Measurements from ENCODE around the gene MED9. TPM values are rescaled to one million over a fixed set of nuclear protein-coding genes. Genes with fewer than 3 reads are reported as not detected.

Gene MED9
- total RNA-seq, 1 donor from 2014 or later, result 8.3 TPM

DNA sequence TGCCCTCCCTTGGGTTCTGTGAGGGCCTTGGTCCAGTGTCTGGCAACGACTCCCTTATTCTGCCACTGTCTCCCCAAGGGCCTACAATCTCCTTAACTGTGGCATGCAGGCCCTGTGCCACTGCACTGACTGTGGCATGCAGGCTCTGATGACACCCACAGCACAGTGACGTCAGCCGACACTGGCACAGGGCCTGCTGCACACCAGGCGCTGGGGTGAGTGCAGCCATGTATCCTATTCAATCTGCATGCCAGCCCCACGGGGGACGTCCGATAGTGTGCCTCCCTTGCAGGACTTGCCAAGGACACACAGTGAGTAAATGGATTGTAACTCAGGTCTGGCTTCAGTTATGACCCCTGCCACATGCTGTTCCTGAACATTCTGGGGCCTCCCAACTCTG lies 59.2 kb downstream of the MED9 start:
- peak in 1 of 2 donors; percentile 44 for DNase-seq (ENCODE audit: low read depth in 2 of 2)

DNA sequence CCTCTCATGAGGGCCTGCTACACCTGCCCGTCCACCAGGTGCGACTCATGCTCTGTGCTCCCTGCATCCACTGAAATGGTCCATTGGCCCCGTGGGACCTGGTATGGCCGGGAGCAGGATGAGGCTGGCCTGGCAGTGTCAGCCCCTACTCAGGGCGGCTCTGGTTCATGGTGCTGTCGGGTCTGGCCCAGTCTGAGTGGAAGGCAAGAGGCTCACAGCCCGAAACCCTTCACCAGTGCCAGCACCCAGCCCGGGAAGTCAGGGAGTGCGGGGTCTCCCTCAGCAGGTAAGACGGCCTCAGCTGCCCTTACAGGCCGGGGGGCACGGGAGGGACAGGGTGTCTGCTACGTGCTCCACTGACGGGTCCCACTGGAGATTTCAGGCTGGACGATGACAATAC lies 59.9 kb downstream of the MED9 start:
- no peak for DNase-seq (ENCODE audit: low read depth in 2 of 2)

DNA sequence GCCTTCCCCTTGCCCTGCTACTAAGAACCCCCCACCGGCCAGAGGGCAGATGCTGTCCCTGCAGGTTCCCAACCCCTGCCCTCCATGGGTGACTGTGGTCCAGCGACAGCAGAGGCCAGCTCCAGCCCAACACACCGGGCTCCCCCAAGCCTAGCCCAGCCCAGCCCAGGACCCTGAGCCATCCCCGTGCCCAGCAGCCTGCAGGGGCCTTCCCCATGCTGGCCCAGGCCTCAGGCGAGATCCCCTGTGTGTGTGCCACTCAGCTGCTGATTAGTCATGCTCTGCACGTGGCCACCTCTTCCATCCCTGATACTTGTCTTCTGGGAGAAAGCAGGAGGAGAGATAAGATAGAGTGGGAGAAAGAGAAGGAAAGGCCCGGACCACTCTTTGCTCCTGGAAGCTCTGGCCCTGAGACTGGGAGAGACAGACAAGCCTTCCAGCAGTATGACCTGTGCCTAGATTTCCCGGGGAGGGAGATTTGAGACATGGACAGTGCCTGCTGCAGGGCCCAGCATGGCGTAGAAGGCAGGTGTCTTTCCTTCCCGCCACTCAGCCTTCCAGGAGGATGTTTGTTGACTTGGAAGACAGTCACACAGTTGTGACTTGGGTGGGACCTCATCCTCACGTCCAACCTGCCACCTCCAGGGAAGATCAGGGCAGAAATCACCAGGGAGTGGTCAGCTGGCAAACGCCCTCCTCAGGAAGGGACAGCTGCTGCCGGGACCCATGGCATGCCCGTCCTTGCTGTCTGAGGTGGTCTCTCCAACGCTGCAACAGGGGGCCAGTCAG lies 60.7 kb downstream of the MED9 start:
- DNase-seq (ENCODE audit: low read depth in 2 of 2), result no peak

GRCh38 chr17:17538417-17539391 lies 61.9 kb downstream of the MED9 start:
- DNase-seq (ENCODE audit: low read depth in 2 of 2), result peak in 1 of 2 donors; percentile 83

DNA sequence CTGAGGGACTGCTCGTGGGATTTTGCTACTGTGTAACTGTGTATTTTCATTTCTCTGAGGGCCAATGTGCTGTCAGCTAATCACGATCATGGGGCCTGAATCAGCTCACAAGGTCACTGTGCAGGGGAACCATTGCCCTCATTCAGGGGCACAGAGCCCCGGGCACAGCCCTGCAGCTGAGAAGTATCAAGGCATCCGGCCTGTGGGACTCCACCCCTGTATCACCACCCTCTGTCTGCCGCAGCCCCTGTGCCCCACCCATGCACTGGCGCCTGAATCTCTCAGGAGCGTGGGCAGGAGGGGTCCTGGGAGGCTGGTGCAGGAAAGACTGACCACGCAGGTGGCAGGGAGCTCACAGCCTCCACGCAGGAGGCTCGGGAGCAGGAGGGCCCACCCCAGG lies 62.8 kb downstream of the MED9 start:
- DNase-seq (ENCODE audit: low read depth in 2 of 2), result no peak

DNA sequence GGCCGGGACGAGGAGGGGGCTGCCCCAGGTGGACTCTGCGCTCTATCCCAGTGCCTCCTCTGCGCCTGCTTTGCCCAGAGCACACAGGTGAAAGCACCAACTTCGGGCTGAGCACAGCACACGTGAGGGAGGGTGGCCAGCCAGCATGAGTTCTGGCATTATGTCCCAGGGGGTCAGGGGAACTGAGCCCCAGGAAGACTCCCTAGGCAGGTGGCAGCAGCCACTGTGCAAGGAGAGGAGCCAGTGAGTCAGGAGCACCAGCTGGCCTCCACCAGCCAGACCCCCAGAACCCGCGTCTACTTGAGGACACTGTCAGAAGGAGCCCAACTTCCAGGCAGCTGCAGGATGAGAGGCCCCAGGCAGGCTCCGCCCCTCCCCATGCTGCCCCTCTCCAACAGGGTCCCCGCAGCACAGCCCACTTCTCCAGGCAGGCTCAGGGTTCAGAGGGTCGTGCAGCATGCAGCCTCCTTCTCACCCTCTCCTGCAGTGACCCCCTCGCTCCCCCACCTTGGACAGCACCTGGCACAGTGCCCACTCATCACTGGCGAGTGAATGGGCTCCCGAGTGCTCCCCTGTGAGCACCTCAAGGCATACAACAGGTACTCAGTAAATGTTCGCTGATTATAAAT lies 63.6 kb downstream of the MED9 start:
- no peak for DNase-seq (ENCODE audit: low read depth in 2 of 2)

DNA sequence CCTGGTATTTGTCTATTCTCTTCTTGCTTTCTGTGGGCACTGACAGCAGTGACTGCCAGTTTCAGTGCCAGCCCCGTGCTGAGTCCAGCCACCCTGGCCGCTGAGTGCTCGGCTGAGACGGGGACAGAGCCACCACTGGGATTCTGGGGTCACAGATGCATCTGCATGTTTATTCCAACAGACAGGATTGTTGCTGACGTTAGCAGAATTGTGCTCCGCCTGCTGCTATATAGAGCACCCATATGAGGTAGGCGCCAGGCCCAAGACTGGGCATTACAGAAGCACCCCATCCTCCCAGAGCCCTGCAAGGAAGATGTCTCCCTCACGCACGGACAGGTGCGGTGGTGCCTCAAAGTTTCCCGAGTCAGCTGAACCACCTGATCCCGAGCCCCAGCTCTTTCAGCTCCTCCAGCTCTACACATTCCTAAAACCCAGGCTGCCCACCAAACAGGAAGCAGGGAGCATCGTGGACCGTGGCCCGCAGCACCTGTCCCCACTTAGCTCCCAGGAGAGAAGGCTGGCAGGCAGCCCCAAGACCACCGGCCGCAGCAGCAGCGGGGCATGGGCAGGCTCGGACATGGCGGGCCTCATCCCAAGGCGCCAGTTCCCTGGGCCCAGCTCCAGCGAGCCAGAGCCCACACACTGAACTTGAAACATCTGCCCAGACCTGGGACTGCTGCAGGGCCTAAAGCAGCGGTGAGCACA lies 64.3 kb downstream of the MED9 start:
- DNase-seq (ENCODE audit: low read depth in 2 of 2), result no peak

GRCh38 chr17:17541640-17542001 lies 64.8 kb downstream of the MED9 start:
- DNase-seq (ENCODE audit: low read depth in 2 of 2), result no peak

Other genes with a start within 250 kb of the MED9 start
- gene FLCN, start 239.8 kb upstream of the MED9 start, total RNA-seq, result 33.8 and 64.7 TPM in 2 replicates
- gene COPS3, start 195.8 kb upstream of the MED9 start, total RNA-seq, result 54.0 and 69.3 TPM in 2 replicates
- 1.1 and 1.8 TPM in 2 replicates for gene NT5M, start 173.6 kb upstream of the MED9 start, total RNA-seq
- gene RASD1, start 19.4 kb downstream of the MED9 start, total RNA-seq, result 2.6 and 3.8 TPM in 2 replicates
- gene PEMT, start 114.7 kb downstream of the MED9 start, total RNA-seq, result 17.9 and 20.0 TPM in 2 replicates
- gene RAI1, start 204.5 kb downstream of the MED9 start, total RNA-seq, result 5.0 and 5.8 TPM in 2 replicates